Measurements from ENCODE around the gene SERTAD3. TPM values are rescaled to one million over a fixed set of nuclear protein-coding genes. Genes with fewer than 3 reads are reported as not detected.
A peak's percentile ranks its signal among the peaks of the same experiment; 100 is the strongest.

The SERTAD3 gene
- total and polyA plus RNA-seq, 11 donors = 17.6 to 38.7 (median 26.0) TPM

GRCh38 chr19:40417643-40417981 is 26.5 kb downstream of the SERTAD3 start:
- peaks cover 0 to 53% (median 34%) of the 10 kb centered on the region in 12 donors for H3K4me1 ChIP-seq
- H3K9me3 ChIP-seq = no peaks in the 10 kb centered on the region

DNA sequence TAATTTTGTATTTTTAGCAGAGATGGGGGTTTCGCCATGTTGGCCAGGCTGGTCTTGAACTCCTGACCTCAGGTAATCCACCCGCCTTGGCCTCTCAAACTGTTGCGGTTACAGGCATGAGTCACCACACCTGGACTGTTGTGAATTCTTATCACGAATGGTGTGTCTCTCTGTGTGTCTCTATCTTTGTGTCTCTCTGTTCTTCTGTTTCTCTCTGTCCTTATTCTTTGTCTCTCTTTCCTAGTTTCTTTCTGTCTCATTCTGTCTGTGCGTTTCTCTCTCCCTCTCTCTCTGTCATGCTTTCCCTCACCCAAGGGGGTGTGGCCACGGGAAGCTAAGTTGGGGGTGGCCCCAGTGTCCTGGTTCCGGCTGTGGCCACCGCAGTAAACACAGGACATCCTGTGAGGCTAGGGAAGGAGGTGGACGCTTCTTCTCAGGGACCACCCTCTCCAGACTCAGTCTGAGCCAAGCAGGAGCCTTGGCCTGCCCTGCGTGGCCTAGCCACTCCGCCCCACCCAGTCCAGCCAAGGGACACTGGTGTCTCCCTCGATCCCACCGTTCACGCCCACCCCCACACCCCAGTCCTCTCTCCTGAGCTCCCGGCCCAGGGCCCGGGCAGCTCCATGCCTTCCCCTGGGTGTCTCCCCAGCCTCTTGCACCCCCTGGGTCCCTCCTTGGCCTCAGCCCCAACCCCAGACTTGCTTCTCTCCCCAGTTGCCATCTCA is 27.1 kb downstream of the SERTAD3 start:
- peak; percentile 5 to 56 (median 18) for ATAC-seq
- WGBS, 4 donors = 39 to 50% (median 47%) methylated on average over 16 of the region's 16 CpGs
- peak overlapping the region in 1 of 12 donors; percentile 9 for H3K4me3 ChIP-seq

More at GRCh38 chr19:40417643-40417981, 26.5 kb downstream of the SERTAD3 start:
- Histone ChIP-seq H3K27me3 (no peaks in the 10 kb centered on the region), H3K4me3 (peak overlapping the region in 1 of 12 donors; percentile 9), H3K27ac (peak overlapping the region; percentile 45 to 94 (median 82)), H3K36me3 (peaks cover 2 to 12% (median 8%) of the 10 kb centered on the region in 9 donors)
- no peak for DNase-seq
- no peak for ATAC-seq
- intact Hi-C loops (cut with DNase I) = no loop called here
- TF ChIP-seq POLR2A (IDR thresholded peaks at IDR 0.05) (no peak), CTCF (IDR thresholded peaks at IDR 0.05) (no peak)
- WGBS, 4 donors = 67 to 87% (median 69%) methylated on average over 4 of the region's 4 CpGs

GRCh38 chr19:40415768-40416167 is 28.4 kb downstream of the SERTAD3 start:
- Histone ChIP-seq H3K4me3 (no peak overlapping the region), H3K9me3 (no peaks in the 10 kb centered on the region), H3K36me3 (no peaks in the 10 kb centered on the region), H3K27ac (no peak overlapping the region), H3K27me3 (no peaks in the 10 kb centered on the region), H3K4me1 (peaks cover 9 to 57% (median 32%) of the 10 kb centered on the region in 12 donors)
- no peak for TF ChIP-seq CTCF (IDR thresholded peaks at IDR 0.05)
- no peak for TF ChIP-seq POLR2A (IDR thresholded peaks at IDR 0.05)
- DNase-seq (peak in 1 of 5 donors; percentile 7), ATAC-seq (no peak)
- intact Hi-C loops (cut with DNase I) = no loop called here
- 94 to 98% (median 96%) methylated on average over 2 of the region's 2 CpGs for WGBS, 4 donors

More for the DNA sequence above, 27.1 kb downstream of the SERTAD3 start:
- peaks cover 4 to 53% (median 30%) of the 10 kb centered on the region in 12 donors for H3K4me1 ChIP-seq
- TF ChIP-seq CTCF (IDR thresholded peaks at IDR 0.05) (no peak), POLR2A (IDR thresholded peaks at IDR 0.05) (peak in 1 of 2 donors; percentile 59)
- peaks cover 0 to 7% (median 2%) of the 10 kb centered on the region in 9 donors for H3K36me3 ChIP-seq
- H3K9me3 ChIP-seq = no peaks in the 10 kb centered on the region
- intact Hi-C loops (cut with DNase I) = no loop called here
- peak overlapping the region; percentile 45 to 94 (median 82) for H3K27ac ChIP-seq
- no peaks in the 10 kb centered on the region for H3K27me3 ChIP-seq
- DNase-seq = peak in 4 of 5 donors; percentile 72 to 80 (median 75)
